ENCODE results near the gene RPRD1A. TPM values are rescaled to one million over a fixed set of nuclear protein-coding genes. Genes with fewer than 3 reads are reported as not detected.

RPRD1A gene, protein sequence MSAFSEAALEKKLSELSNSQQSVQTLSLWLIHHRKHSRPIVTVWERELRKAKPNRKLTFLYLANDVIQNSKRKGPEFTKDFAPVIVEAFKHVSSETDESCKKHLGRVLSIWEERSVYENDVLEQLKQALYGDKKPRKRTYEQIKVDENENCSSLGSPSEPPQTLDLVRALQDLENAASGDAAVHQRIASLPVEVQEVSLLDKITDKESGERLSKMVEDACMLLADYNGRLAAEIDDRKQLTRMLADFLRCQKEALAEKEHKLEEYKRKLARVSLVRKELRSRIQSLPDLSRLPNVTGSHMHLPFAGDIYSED
- 20.3 to 24.7 TPM (median 23.4 TPM) in 5 replicates for total RNA-seq (2022; extraction: Qiagen RNA extraction; ENCODE audit: low read depth)

GRCh38 chr18:36067055-36067957, at the start of gene RPRD1A:
Gene RPRD1A (minus strand): TSS chr18:36067559. CDS start chr18:36067404, 155 bp downstream.

GRCh38 chr18:35972197-35973000, 95.0 kb downstream of the RPRD1A start, which contains the start of gene RMP24:
Gene RMP24 (plus strand): TSS chr18:35972679.

Other genes with a start within 250 kb of the RPRD1A start
- gene SLC39A6, start 61.8 kb upstream of the RPRD1A start, total RNA-seq (2022; extraction: Qiagen RNA extraction; ENCODE audit: low read depth): 40.1 to 53.5 TPM (median 51.2 TPM) in 5 replicates
- gene ELP2, start 62.3 kb upstream of the RPRD1A start, total RNA-seq (2022; extraction: Qiagen RNA extraction; ENCODE audit: low read depth): 33.6 to 42.9 TPM (median 38.3 TPM) in 5 replicates
- 2.7 to 4.6 TPM (median 2.7 TPM) in 5 replicates for gene MOCOS, start 119.9 kb upstream of the RPRD1A start, total RNA-seq (2022; extraction: Qiagen RNA extraction; ENCODE audit: low read depth)
- gene FHOD3, start 230.2 kb upstream of the RPRD1A start, total RNA-seq (2022; extraction: Qiagen RNA extraction; ENCODE audit: low read depth): 1.9 to 3.2 TPM (median 2.6 TPM) in 5 replicates